Measurements from ENCODE around the gene SLC8A1. TPM values are rescaled to one million over a fixed set of nuclear protein-coding genes. Genes with fewer than 3 reads are reported as not detected.

The SLC8A1 gene
- total RNA-seq, 4 donors from 2014 or later = 19.6 to 51.2 (median 31.2) TPM

GRCh38 chr2:40480596-40480995 is 28.7 kb upstream of the SLC8A1 start:
- Histone ChIP-seq H3K27ac (no peak overlapping the region), H3K4me3 (no peak overlapping the region), H3K4me1 (no peaks in the 10 kb centered on the region), H3K36me3 (no peaks in the 10 kb centered on the region), H3K9me3 (no peaks in the 10 kb centered on the region), H3K27me3 (no peaks in the 10 kb centered on the region)
- DNase-seq = no peak
- TF ChIP-seq, protein P1, sequence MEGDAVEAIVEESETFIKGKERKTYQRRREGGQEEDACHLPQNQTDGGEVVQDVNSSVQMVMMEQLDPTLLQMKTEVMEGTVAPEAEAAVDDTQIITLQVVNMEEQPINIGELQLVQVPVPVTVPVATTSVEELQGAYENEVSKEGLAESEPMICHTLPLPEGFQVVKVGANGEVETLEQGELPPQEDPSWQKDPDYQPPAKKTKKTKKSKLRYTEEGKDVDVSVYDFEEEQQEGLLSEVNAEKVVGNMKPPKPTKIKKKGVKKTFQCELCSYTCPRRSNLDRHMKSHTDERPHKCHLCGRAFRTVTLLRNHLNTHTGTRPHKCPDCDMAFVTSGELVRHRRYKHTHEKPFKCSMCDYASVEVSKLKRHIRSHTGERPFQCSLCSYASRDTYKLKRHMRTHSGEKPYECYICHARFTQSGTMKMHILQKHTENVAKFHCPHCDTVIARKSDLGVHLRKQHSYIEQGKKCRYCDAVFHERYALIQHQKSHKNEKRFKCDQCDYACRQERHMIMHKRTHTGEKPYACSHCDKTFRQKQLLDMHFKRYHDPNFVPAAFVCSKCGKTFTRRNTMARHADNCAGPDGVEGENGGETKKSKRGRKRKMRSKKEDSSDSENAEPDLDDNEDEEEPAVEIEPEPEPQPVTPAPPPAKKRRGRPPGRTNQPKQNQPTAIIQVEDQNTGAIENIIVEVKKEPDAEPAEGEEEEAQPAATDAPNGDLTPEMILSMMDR (IDR thresholded peaks at IDR 0.05) = no peak
- no peak for TF ChIP-seq POLR2A (IDR thresholded peaks at IDR 0.05)

DNA sequence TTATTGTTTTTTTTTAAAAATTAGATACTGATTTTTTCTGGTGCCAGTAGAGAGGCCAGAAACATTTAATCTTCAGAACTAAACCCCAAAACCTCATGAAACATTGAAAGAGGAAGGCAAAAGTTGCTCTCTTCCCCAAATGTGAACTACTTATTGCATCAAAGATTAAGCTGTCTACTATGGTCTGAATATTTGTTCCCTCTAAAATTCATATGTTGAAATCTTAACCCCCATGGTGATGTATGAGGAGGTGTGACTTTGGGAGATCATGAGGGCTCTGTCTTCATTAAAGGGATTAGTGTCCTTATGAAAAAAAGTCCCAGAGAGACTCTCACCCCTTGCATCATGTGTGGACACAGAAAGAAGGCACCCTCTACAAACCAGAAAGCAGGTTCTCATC is 28.2 kb upstream of the SLC8A1 start:
- Histone ChIP-seq H3K27ac (no peak overlapping the region), H3K4me1 (no peaks in the 10 kb centered on the region), H3K27me3 (no peaks in the 10 kb centered on the region), H3K4me3 (no peak overlapping the region), H3K36me3 (no peaks in the 10 kb centered on the region), H3K9me3 (no peaks in the 10 kb centered on the region)
- TF ChIP-seq, protein P1 (IDR thresholded peaks at IDR 0.05) = no peak
- no peak for TF ChIP-seq POLR2A (IDR thresholded peaks at IDR 0.05)
- DNase-seq = no peak

DNA sequence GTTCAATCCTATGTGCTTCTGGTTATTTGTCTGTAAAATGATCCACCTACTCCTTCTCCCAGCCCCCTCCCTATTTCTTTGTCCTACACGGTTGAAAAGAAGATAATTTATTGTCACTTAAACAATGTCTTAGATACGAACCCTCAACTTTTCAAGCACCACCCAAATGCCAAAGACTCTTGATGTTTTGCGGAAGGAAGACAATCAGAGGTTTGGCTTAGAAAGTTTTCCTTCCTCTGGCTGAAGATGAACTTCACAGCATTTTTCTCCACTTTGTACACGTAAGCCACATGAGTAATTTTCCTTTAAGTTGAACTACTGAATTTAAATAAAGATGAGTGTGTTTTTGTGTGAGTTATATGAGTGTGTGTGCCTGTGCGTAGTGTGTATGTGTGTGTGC is 25.5 kb upstream of the SLC8A1 start:
- Histone ChIP-seq H3K27me3 (no peaks in the 10 kb centered on the region), H3K27ac (peak overlapping the region in 1 of 4 donors; percentile 27), H3K36me3 (no peaks in the 10 kb centered on the region), H3K9me3 (no peaks in the 10 kb centered on the region), H3K4me3 (no peak overlapping the region), H3K4me1 (no peaks in the 10 kb centered on the region)
- TF ChIP-seq POLR2A (IDR thresholded peaks at IDR 0.05) = no peak
- TF ChIP-seq, protein P1 (IDR thresholded peaks at IDR 0.05) = no peak
- no peak for DNase-seq

GRCh38 chr2:40476436-40476835 is 24.5 kb upstream of the SLC8A1 start:
- Histone ChIP-seq H3K27ac (no peak overlapping the region), H3K4me1 (no peaks in the 10 kb centered on the region), H3K9me3 (no peaks in the 10 kb centered on the region), H3K4me3 (no peak overlapping the region), H3K27me3 (no peaks in the 10 kb centered on the region), H3K36me3 (no peaks in the 10 kb centered on the region)
- TF ChIP-seq, protein P1 (IDR thresholded peaks at IDR 0.05) = no peak
- TF ChIP-seq POLR2A (IDR thresholded peaks at IDR 0.05) = no peak
- DNase-seq = no peak

DNA sequence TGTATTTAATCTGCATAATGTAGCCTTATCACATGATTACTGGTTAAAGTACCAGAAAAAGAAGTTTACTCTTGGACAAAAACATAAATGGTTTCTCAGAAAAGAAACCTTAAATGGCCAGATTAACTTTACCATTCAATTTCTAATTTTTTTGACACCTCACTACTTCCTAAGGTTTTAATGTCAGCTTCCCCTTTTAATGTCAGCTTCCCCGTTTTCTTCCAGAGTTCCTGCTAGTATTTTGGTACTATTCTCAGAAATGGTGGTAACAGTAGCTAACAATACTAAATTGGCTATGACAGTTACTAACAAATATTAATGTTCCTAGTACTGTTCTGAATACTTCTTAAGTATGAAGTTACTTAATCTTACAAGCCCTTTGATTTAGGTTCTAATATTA is 22.4 kb upstream of the SLC8A1 start:
- no peaks in the 10 kb centered on the region for H3K27me3 ChIP-seq
- no peaks in the 10 kb centered on the region for H3K36me3 ChIP-seq
- TF ChIP-seq POLR2A (IDR thresholded peaks at IDR 0.05) = no peak
- TF ChIP-seq, protein P1 (IDR thresholded peaks at IDR 0.05) = no peak
- no peaks in the 10 kb centered on the region for H3K4me1 ChIP-seq
- DNase-seq = no peak
- no peak overlapping the region for H3K4me3 ChIP-seq
- no peak overlapping the region for H3K27ac ChIP-seq
- no peaks in the 10 kb centered on the region for H3K9me3 ChIP-seq

DNA sequence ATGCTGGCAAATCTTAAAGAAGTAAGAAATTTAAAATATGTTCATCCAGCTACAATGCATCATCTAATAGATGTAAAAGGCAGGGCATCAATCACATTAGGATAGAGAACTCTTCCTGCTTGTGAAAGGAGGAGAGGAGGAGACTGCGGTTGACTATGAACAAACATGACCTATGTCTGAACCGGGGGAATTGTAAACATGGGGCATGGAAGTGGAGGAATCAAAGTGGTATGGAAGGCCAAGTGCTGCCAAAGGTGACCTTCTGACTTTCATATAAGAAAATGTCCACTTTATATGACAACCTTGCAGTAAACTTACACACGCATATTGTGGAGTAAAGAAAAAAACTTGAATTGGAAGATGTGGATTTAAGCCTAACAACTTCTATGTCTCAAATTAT is 20.0 kb upstream of the SLC8A1 start:
- H3K9me3 ChIP-seq = no peaks in the 10 kb centered on the region
- H3K27ac ChIP-seq = no peak overlapping the region
- H3K4me3 ChIP-seq = no peak overlapping the region
- no peak for DNase-seq
- no peaks in the 10 kb centered on the region for H3K4me1 ChIP-seq
- TF ChIP-seq POLR2A (IDR thresholded peaks at IDR 0.05) = no peak
- TF ChIP-seq, protein P1 (IDR thresholded peaks at IDR 0.05) = no peak
- H3K27me3 ChIP-seq = no peaks in the 10 kb centered on the region
- no peaks in the 10 kb centered on the region for H3K36me3 ChIP-seq

Data from Peyer's patch (tissue), 4 donors.